Measurements from ENCODE around the gene TBC1D1.

TBC1D1 gene

DNA sequence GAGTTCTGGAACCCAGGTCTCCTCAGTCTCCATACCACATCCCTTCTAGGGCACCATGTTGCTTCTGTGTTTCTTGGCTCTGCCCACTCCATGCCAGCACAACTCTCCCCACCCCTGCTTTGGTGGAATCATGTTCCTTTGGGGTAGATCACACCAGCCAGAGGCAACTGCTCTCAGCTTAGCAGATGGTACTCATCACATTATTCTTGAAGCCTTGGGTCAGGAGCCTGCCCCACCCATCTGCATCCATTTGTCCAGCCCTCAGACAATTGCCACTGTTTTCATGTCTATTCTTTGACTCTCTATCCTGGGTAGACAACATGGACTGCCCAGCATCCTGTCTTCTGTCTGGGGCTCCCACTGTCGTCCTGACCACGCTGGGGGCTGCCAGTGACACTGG, 216.9 kb downstream of the TBC1D1 start:
- DNase-seq (ENCODE audit: extremely low read depth, low read depth), result no peak
- H3K4me3 ChIP-seq (replicated peaks; ENCODE audit: low read depth, low read length), result no peak overlapping the region
- TF ChIP-seq, protein P1, sequence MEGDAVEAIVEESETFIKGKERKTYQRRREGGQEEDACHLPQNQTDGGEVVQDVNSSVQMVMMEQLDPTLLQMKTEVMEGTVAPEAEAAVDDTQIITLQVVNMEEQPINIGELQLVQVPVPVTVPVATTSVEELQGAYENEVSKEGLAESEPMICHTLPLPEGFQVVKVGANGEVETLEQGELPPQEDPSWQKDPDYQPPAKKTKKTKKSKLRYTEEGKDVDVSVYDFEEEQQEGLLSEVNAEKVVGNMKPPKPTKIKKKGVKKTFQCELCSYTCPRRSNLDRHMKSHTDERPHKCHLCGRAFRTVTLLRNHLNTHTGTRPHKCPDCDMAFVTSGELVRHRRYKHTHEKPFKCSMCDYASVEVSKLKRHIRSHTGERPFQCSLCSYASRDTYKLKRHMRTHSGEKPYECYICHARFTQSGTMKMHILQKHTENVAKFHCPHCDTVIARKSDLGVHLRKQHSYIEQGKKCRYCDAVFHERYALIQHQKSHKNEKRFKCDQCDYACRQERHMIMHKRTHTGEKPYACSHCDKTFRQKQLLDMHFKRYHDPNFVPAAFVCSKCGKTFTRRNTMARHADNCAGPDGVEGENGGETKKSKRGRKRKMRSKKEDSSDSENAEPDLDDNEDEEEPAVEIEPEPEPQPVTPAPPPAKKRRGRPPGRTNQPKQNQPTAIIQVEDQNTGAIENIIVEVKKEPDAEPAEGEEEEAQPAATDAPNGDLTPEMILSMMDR (IDR thresholded peaks at IDR 0.05; ENCODE audit: low read depth, low read length, missing control alignments), result no peak

DNA sequence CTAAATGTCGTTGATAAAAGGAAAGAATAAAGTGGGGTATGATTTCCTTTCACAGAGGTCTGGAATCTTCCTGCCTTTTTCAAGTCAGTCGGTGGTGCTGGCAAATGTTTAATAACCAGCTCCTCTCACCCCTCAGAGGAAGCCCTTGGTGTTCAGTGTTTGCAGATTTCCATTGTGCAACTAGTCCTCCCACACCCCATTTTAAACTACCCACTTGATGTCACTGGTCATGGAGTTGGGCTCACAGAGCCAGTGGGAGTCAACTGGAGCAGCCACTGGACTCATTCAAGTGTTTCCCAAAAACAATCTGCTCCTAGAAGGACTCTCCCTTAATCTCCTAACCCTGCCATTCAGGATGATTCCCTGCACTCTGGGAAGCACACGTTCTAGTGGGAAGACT, 218.5 kb downstream of the TBC1D1 start:
- TF ChIP-seq, protein P1 (IDR thresholded peaks at IDR 0.05; ENCODE audit: low read depth, low read length, missing control alignments), result no peak
- no peak for DNase-seq (ENCODE audit: extremely low read depth, low read depth)
- H3K4me3 ChIP-seq (replicated peaks; ENCODE audit: low read depth, low read length), result no peak overlapping the region

DNA sequence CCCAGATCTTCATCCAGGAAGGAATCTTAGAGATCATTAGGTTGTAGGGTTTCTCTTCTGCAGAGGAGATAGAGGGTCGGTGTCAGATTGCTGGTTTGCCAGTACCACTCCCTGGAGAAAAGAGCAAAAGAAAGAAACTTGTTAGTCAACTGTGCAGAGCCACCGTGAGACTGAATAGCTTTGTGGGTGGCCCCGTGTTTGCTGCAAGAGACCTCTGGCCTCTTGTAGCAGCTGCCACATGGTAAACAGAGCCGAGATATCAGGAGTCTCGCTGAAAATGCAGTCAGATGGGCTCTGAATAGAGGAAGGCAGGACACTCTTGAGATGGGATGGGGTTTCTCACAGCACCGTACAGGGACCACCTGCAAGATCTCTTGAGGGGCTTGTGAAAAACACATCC, 219.0 kb downstream of the TBC1D1 start:
- DNase-seq (ENCODE audit: extremely low read depth, low read depth), result no peak
- no peak overlapping the region for H3K4me3 ChIP-seq (replicated peaks; ENCODE audit: low read depth, low read length)
- TF ChIP-seq, protein P1 (IDR thresholded peaks at IDR 0.05; ENCODE audit: low read depth, low read length, missing control alignments), result no peak

DNA sequence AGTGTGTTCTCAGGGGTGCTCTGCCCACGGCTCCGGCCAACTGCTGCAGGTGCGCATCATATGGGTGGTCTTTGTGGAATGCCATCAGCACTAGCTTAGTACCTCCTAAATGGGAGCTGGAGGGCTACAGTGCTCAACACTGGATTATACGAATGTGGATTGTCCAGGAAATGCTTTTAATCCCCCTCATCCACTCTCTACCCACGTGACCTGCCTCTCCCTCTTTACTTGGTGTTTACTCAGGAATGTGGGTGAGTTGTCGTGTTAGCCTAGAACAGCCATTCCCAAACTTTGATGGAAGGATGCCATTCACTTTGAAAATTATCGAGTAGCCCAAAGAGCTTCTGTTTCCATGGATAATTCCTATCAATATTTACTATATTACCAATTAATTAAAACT, 220.1 kb downstream of the TBC1D1 start:
- H3K4me3 ChIP-seq (replicated peaks; ENCODE audit: low read depth, low read length), result no peak overlapping the region
- TF ChIP-seq, protein P1 (IDR thresholded peaks at IDR 0.05; ENCODE audit: low read depth, low read length, missing control alignments), result no peak
- DNase-seq (ENCODE audit: extremely low read depth, low read depth), result no peak

DNA sequence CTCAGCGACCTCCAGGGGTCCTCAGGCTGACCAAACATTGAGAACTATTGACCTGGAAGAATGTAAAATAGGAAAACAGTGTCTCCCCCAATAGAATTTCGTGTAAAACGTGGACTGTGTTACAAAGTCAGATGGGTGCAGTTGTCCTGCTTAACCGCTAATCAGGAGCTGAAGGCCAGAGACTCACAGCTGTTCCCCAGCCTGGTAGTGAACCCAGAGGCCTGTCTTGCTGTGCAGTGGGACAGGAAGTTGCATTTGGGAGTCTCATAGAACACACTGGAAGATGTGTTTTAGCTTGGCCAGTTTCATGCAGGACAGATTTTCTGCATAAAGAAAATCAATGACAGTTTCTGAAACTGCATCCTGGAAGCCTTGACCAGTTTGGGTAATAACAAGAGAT, 220.8 kb downstream of the TBC1D1 start:
- H3K4me3 ChIP-seq (replicated peaks; ENCODE audit: low read depth, low read length), result no peak overlapping the region
- TF ChIP-seq, protein P1 (IDR thresholded peaks at IDR 0.05; ENCODE audit: low read depth, low read length, missing control alignments), result no peak
- no peak for DNase-seq (ENCODE audit: extremely low read depth, low read depth)

DNA sequence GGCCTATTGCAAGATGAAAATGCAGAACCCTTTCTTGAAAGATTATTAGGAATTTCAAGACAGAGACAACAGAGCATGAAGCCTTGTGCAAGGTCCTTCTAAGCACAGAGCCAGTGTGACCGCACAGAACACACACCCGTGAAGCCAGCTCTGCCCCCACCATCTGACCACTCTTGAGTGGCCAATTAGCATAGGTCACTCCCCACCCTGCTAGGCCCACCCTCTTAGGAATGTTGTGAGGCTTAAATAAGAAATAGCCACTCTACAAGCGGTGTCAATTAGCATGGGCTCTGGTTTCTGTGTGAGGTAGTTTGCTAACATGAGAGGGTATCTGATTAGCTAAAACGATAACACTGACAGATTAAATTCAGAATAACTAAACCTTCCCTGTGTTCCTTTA, 222.2 kb downstream of the TBC1D1 start:
- no peak for DNase-seq (ENCODE audit: extremely low read depth, low read depth)
- TF ChIP-seq, protein P1 (IDR thresholded peaks at IDR 0.05; ENCODE audit: low read depth, low read length, missing control alignments), result no peak
- H3K4me3 ChIP-seq (replicated peaks; ENCODE audit: low read depth, low read length), result no peak overlapping the region

DNA sequence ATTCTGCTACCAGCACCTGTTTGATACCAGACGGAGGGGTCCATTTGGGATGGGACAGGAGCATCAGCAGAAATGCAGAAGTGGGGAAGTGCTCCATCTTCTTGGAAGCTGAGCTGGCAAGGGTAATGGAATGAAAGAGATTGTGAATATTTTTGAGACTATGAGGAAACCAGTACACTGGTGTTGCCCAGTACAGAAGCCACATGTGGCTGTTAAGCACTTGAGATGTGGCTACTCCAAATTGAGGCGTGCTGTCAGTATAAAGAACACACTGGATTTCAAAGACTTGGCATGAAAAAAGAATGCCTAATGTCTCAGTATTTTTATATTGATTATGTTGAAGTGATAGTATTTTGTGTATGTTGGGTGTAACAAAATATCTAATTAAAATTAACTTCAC, 222.7 kb downstream of the TBC1D1 start:
- DNase-seq (ENCODE audit: extremely low read depth, low read depth), result no peak
- TF ChIP-seq, protein P1 (IDR thresholded peaks at IDR 0.05; ENCODE audit: low read depth, low read length, missing control alignments), result no peak
- H3K4me3 ChIP-seq (replicated peaks; ENCODE audit: low read depth, low read length), result no peak overlapping the region
